Ovary (tissue), 3 donors: ENCODE results near the gene CEMIP.

Source experiments
- EP300 ChIP-seq: sonication (generic); formaldehyde crosslinking; IDR thresholded peaks from one replicate; pipeline ENCODE4 v1.6.1; 2017; ENCODE audit warnings: antibody characterized with exemption
- POLR2A ChIP-seq: fragments of 450-650 bp; IDR thresholded peaks from one replicate; pipeline ENCODE4 v1.6.1; 2017; ENCODE audit warnings: antibody characterized with exemption, mild to moderate bottlenecking, moderate library complexity
- TF ChIP-seq, protein P1 (sequence below), 3 donors: fragments of 450-650 bp in 2 of 3; fragments of 200-600 bp in 1 of 3; IDR thresholded peaks; one replicate each; pipeline versions ENCODE4 v1.5.1 to v1.8.0; 2016 to 2022; ENCODE audit warnings: antibody characterized with exemption in 3 of 3, mild to moderate bottlenecking in 1 of 3
- donor health status: DM: no; HTN: no; CAD: no.

DNA sequence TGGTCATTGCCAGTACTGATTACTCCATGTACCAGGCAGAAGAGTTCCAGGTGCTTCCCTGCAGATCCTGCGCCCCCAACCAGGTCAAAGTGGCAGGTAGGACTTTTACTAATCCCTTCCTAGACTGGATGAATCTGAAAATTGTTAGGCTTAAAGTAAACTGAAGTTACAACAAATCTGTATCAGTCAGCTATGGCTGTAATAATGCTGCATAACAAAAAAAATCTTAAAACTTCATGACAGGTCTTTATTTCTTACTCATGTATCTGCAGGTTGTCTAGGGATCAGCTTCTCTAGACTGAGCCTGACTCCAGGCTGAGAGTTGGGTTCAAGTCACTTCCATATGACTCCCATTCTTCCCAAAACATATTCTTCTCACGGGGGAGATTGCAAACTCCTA is 116.8 kb downstream of the CEMIP start:
- TF ChIP-seq POLR2A (no peak), EP300 (no peak)
- TF ChIP-seq, protein P1, sequence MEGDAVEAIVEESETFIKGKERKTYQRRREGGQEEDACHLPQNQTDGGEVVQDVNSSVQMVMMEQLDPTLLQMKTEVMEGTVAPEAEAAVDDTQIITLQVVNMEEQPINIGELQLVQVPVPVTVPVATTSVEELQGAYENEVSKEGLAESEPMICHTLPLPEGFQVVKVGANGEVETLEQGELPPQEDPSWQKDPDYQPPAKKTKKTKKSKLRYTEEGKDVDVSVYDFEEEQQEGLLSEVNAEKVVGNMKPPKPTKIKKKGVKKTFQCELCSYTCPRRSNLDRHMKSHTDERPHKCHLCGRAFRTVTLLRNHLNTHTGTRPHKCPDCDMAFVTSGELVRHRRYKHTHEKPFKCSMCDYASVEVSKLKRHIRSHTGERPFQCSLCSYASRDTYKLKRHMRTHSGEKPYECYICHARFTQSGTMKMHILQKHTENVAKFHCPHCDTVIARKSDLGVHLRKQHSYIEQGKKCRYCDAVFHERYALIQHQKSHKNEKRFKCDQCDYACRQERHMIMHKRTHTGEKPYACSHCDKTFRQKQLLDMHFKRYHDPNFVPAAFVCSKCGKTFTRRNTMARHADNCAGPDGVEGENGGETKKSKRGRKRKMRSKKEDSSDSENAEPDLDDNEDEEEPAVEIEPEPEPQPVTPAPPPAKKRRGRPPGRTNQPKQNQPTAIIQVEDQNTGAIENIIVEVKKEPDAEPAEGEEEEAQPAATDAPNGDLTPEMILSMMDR (IDR thresholded peaks at IDR 0.05) = no peak
